Heart right ventricle (tissue), 16 donors: ENCODE data around the gene CDC5L. TPM values are rescaled to one million over a fixed set of nuclear protein-coding genes. Genes with fewer than 3 reads are reported as not detected.

Experiments
- ATAC-seq, 8 donors: fragments of 200-7000 bp; cut with Tn5 transposase; one replicate each; pipeline ENCODE4 v1.9.1; 2020; ENCODE audit warnings: mild to moderate bottlenecking in 8 of 8, moderate library complexity in 8 of 8, moderate number of reproducible peaks in 1 of 8
- DNase-seq, 2 donors: peaks; one replicate each; pipeline ENCODE4 v3.0.0-alpha.2; 2020
- H3K27ac ChIP-seq, 10 donors: fragments of 200-600 bp; sonication (generic) in 2 of 10; one replicate each; pipeline versions ENCODE4 v1.5.0 to v1.8.0; 2020 to 2022; ENCODE audit warnings: mild to moderate bottlenecking in 3 of 10
- H3K27me3 ChIP-seq, 7 donors: fragments of 200-600 bp; one replicate each; pipeline ENCODE4 v1.8.0; 2021 to 2022; ENCODE audit warnings: mild to moderate bottlenecking in 2 of 7
- H3K36me3 ChIP-seq, 9 donors: fragments of 200-600 bp; sonication (generic) in 1 of 9; one replicate each; pipeline versions ENCODE4 v1.5.0 to v1.8.0; 2020 to 2022; ENCODE audit warnings: mild to moderate bottlenecking in 2 of 9
- H3K4me1 ChIP-seq, 9 donors: fragments of 200-600 bp; sonication (generic) in 1 of 9; one replicate each; pipeline versions ENCODE4 v1.5.0 to v1.8.0; 2020 to 2022; ENCODE audit warnings: mild to moderate bottlenecking in 4 of 9
- H3K4me3 ChIP-seq, 10 donors: fragments of 200-600 bp; sonication (generic) in 2 of 10; one replicate each; pipeline versions ENCODE4 v1.5.0 to v1.8.0; 2020 to 2022; ENCODE audit warnings: mild to moderate bottlenecking in 7 of 10, moderate library complexity in 2 of 10
- H3K9me3 ChIP-seq, 11 donors: fragments of 200-600 bp in 10 of 11; sonication (generic) in 2 of 11; one replicate each; pipeline versions ENCODE4 v1.5.0 to v1.8.0; 2013 to 2022; ENCODE audit warnings: mild to moderate bottlenecking in 2 of 11, control low read depth in 1 of 11, moderate library complexity in 1 of 11
- WGBS, 2 donors: extraction: QIAGEN DNeasy Blood & Tissue Kit; methylation state at CpG; one replicate each; pipeline ENCODE4 v1.1.7; 2013; ENCODE audit warnings: inconsistent platforms in 1 of 2; 5-methylcytosine and 5-hydroxymethylcytosine counted together
- intact Hi-C, 10 donors: fragments of 100-400 bp; cut with DNase I; formaldehyde crosslinking; loops; one replicate each; pipeline versions ENCODE4 v1.11.1 to v1.14.2; 2022
- polyA plus RNA-seq, 2 donors: library from polyadenylated mRNA; stranded (reverse); fragments of 200-250 nt; gene quantifications; one replicate each; pipeline ENCODE4 v1.2.3, GENCODE V29; 2013
- total RNA-seq, 10 donors: library from RNA; stranded (reverse); fragmentation: NEBNext Ultra II Directional in 3 of 10; extraction: Animal tissue kit (Norgen Biotek cat#: 25700) in 3 of 10; gene quantifications; one replicate each; pipeline versions ENCODE4 v1.2.1 to v1.2.4, GENCODE V29; 2021 to 2023
- TF ChIP-seq, protein P1 (sequence below), 9 donors: fragments of 200-600 bp; sonication (generic) in 2 of 9; IDR thresholded peaks; one replicate each; pipeline versions ENCODE4 v1.5.0 to v1.8.0; 2021 to 2022; ENCODE audit warnings: antibody characterized with exemption in 9 of 9, mild to moderate bottlenecking in 5 of 9, moderate library complexity in 1 of 9
- donor health status: Arrhythmogenic right ventricular cardiomyopathy.
- donor health status: ischemic (EF 13 %, LVEDD 7.1; RV severe dilation, severe dysfunction).
- donor health status: healthy with polysubstance abuse.
- donor health status: DM: no; HTN: yes; CAD: no.
- donor health status: DM: no; HTN: no; CAD: no.
- donor health status: ischemic (EF 25% LVEDD 6.9; RV normal size, moderate dysfunction).
- donor health status: ischemic (EF 25% LVEDD 5.7; RV mildly dilated, moderate dysfunction).
- donor health status: healthy.
- donor health status: DM: yes; HTN: yes; CAD: no.
- donor health status: Ischemic cardiomyopathy.
- donor health status: ischemic (EF 35%, LVEDD 5.7; RV mildly dilated, moderate dysfunction).
- donor health status: nonischemic (EF 11% LVEDD 7.7; RV severe dilation, severe dysfunction).
- donor health status: DM: yes; HTN: yes; CAD: no.
- donor health status: PGD.
- donor health status: ischemic (EF 29% LVEDD 5.4; RV normal size, mild dysfunction).
- donor health status: nonischemic (EF 23%, LVEDD 6.1; RV moderate dilation, normal function).

The CDC5L gene
- total and polyA plus RNA-seq, 12 donors: 5.4 to 26.5 (median 20.5) TPM

DNA sequence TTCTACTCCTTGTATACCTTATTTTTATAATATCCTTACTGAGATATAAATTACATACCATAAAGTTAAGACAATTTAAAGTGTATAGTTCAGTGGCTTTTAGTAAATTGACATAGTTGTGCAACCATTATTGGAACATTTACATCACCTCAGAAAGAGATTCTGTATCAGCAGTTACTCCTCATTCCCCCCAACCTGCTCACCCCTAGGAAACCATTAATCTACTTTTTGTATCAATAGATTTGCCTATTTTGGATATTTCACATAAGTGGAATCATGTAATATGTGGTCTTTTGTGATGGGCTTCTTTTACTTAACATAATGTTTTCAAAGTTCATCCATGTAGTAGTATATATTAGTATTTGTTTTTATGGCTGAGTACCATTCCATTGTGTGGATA lies 51.3 kb downstream of the CDC5L start:
- Histone ChIP-seq H3K27me3 (no peaks in the 10 kb centered on the region), H3K9me3 (peaks cover 0 to 24% (median 13%) of the 10 kb centered on the region in 11 donors), H3K4me1 (peaks cover 0 to 21% (median 12%) of the 10 kb centered on the region in 9 donors), H3K27ac (no peak overlapping the region), H3K4me3 (no peak overlapping the region), H3K36me3 (peaks cover 0 to 76% (median 13%) of the 10 kb centered on the region in 9 donors)
- DNase-seq (no peak), ATAC-seq (no peak)
- intact Hi-C loops: no loop called here
- TF ChIP-seq, protein P1, sequence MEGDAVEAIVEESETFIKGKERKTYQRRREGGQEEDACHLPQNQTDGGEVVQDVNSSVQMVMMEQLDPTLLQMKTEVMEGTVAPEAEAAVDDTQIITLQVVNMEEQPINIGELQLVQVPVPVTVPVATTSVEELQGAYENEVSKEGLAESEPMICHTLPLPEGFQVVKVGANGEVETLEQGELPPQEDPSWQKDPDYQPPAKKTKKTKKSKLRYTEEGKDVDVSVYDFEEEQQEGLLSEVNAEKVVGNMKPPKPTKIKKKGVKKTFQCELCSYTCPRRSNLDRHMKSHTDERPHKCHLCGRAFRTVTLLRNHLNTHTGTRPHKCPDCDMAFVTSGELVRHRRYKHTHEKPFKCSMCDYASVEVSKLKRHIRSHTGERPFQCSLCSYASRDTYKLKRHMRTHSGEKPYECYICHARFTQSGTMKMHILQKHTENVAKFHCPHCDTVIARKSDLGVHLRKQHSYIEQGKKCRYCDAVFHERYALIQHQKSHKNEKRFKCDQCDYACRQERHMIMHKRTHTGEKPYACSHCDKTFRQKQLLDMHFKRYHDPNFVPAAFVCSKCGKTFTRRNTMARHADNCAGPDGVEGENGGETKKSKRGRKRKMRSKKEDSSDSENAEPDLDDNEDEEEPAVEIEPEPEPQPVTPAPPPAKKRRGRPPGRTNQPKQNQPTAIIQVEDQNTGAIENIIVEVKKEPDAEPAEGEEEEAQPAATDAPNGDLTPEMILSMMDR (IDR thresholded peaks at IDR 0.05): no peak

DNA sequence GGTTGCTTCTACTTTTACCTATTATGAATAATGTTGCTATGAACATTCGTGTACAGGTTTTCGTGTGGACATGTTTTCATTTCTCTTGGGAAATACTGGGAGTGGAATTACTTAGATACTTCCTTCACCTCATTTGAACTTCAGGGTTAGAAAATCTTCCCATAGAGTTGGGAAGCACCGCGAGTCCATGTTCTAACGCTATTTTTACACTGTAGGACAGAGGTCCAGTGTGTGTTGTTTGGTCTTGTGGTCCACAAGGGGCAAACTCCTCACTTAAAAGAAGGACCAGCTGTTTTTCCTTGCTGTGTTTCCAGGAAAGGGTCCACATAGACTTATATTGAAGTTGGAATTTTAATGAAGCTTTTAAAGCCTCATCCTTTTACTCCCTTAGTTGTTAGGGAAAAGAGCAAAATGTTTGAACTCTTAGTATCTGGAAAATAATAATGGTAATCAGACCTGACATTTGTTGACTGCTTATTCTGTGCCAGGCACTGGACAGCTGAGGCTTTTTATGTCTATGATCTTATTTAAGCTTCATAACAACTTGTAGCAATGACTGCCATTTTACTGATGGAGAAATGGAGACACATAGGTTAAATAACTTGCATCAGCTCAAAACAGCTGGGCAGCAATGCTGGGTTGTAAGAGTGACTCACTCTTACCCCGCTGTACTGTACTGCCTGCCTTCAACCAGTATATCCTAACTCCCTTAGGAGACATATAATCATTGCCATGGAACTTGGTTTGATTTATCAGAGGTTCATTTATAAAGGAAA lies 52.0 kb downstream of the CDC5L start:
- no peak overlapping the region for H3K27ac ChIP-seq
- TF ChIP-seq, protein P1 (IDR thresholded peaks at IDR 0.05): no peak
- peaks cover 0 to 70% (median 13%) of the 10 kb centered on the region in 9 donors for H3K36me3 ChIP-seq
- H3K4me3 ChIP-seq: no peak overlapping the region
- DNase-seq (no peak), ATAC-seq (peak in 1 of 8 donors; percentile 52)
- 56 to 63% methylated on average over 6 of the region's 6 CpGs for WGBS, 2 donors
- peaks cover 0 to 17% (median 7%) of the 10 kb centered on the region in 9 donors for H3K4me1 ChIP-seq
- peaks cover 0 to 25% (median 13%) of the 10 kb centered on the region in 11 donors for H3K9me3 ChIP-seq
- no peaks in the 10 kb centered on the region for H3K27me3 ChIP-seq
- intact Hi-C loops: loop anchor here in 1 of 10 donors (10.0 kb wide), 1 partner anchor 275 kb away; no protein-coding TSS in a partner anchor

DNA sequence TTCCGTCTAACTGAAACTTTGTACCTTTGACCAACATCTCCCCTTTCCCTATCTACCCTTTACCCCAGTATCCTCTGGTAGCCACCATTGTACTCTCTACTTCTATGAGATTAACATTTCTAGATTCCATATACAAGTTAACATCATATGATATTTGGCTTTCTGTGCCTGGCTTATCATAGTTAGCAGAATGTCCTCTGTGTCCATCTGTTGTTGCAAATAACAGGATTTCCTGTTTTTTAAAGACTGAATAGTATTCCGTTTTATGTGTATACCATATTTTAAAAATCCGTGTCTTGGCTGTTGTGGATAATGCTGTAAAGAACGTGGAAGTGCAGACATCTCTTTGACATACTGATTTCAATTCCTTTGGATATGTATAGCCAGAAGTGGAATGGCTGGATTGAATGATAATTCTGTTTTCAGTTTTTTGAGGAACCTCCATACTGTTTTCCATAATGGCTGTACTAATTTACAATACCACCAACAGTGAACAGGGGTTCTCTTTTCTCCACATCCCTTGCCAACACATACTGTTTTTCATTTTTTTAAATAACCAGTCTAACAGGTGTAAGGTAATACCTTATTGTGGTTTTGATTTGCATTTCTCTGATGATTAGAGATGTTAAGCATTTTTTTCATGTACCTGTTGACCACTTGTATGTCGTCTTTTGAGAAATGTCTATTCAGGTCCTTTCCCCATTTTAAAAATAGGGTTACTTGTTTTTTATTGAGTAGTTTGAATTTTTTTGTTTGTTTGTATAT lies 53.8 kb downstream of the CDC5L start:
- Histone ChIP-seq H3K27ac (no peak overlapping the region), H3K4me1 (peaks cover 0 to 24% (median 9%) of the 10 kb centered on the region in 9 donors), H3K9me3 (peaks cover 0 to 25% (median 13%) of the 10 kb centered on the region in 11 donors), H3K4me3 (no peak overlapping the region), H3K36me3 (peaks cover 0 to 70% (median 20%) of the 10 kb centered on the region in 9 donors), H3K27me3 (no peaks in the 10 kb centered on the region)
- WGBS, 2 donors: 83 to 88% methylated on average over 5 of the region's 5 CpGs
- ATAC-seq (no peak), DNase-seq (no peak)
- TF ChIP-seq, protein P1 (IDR thresholded peaks at IDR 0.05): no peak
- intact Hi-C loops: loop anchor here in 1 of 10 donors (10.0 kb wide), 1 partner anchor 276 kb away; no protein-coding TSS in a partner anchor

DNA sequence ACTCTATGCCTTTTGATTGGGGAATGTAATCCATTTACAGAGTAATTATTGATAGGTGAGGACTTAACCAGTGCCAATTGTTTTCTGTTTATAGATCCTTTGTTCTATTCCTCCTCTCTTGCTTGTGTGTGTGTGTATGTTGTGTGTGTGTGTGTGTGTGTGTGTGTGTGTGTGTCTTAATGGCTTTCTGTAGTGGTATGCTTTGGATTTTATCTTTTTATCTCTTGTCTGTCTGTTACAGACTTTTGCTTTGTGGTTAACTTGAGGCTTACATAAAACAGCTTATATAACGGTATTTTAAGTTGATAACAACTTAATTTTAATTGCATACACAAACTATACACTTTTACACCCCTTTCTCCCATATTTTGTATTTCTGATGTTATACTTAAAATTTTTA lies 54.7 kb downstream of the CDC5L start:
- Histone ChIP-seq H3K4me1 (peaks cover 0 to 24% (median 9%) of the 10 kb centered on the region in 9 donors), H3K36me3 (peaks cover 0 to 75% (median 20%) of the 10 kb centered on the region in 9 donors), H3K4me3 (no peak overlapping the region), H3K9me3 (peaks cover 0 to 25% (median 13%) of the 10 kb centered on the region in 11 donors), H3K27ac (no peak overlapping the region), H3K27me3 (no peaks in the 10 kb centered on the region)
- intact Hi-C loops: loop anchor here in 1 of 10 donors (10.0 kb wide), 1 partner anchor 277 kb away; no protein-coding TSS in a partner anchor
- DNase-seq: no peak
- WGBS, 2 donors: 94 to 98% methylated on average over 1 of the region's 1 CpG
- ATAC-seq: no peak
- TF ChIP-seq, protein P1 (IDR thresholded peaks at IDR 0.05): no peak
